Limb (tissue), 2 donors: Measurements from ENCODE around the gene SMIM11.
A peak's percentile ranks its signal among the peaks of the same experiment; 100 is the strongest.
"Not testable (repeated sequence)": the region's sequence is repeated elsewhere in the genome, so short reads cannot be mapped to it uniquely, and the experiment has no call there.

Source experiments
- DNase-seq, 2 donors: peaks; one replicate each; pipeline ENCODE4 v3.0.0-alpha.2; 2016; ENCODE audit errors: extremely low spot score in 2 of 2

Gene SMIM11

GRCh38 chr21:34374940-34375618 is at the start of gene SMIM11:
SMIM11 (plus strand) TSS chr21:34375507; CDS start chr21:34379505, 3,998 bp downstream.
- not testable (repeated sequence) for DNase-seq

GRCh38 chr21:34330055-34330454 is 45.3 kb upstream of the SMIM11 start:
- DNase-seq = no peak

- no peak for DNase-seq
Measured at GRCh38 chr21:34331726-34332125, 43.6 kb upstream of the SMIM11 start.

- no peak for DNase-seq
Measured at GRCh38 chr21:34332347-34332746, 43.0 kb upstream of the SMIM11 start.

GRCh38 chr21:34333121-34333739 is 42.1 kb upstream of the SMIM11 start:
- no peak for DNase-seq

- no peak for DNase-seq
Measured at GRCh38 chr21:34335316-34335715, 40.0 kb upstream of the SMIM11 start.

GRCh38 chr21:34336245-34336644 is 39.1 kb upstream of the SMIM11 start:
- no peak for DNase-seq

GRCh38 chr21:34336756-34337391 is 38.4 kb upstream of the SMIM11 start:
- DNase-seq = no peak

- DNase-seq = no peak
Measured at GRCh38 chr21:34337741-34338140, 37.6 kb upstream of the SMIM11 start.

GRCh38 chr21:34338226-34338625 is 37.1 kb upstream of the SMIM11 start:
- no peak for DNase-seq

GRCh38 chr21:34340061-34340460 is 35.2 kb upstream of the SMIM11 start:
- no peak for DNase-seq

GRCh38 chr21:34342476-34342875 is 32.8 kb upstream of the SMIM11 start:
- DNase-seq = no peak

- no peak for DNase-seq
Measured at GRCh38 chr21:34343347-34343746, 32.0 kb upstream of the SMIM11 start.

GRCh38 chr21:34343838-34344381 is 31.4 kb upstream of the SMIM11 start:
- DNase-seq = peak; percentile 41 to 50

- DNase-seq = no peak
Measured at GRCh38 chr21:34344584-34344983, 30.7 kb upstream of the SMIM11 start.

GRCh38 chr21:34345091-34345871 is 30.0 kb upstream of the SMIM11 start:
- DNase-seq = no peak

- no peak for DNase-seq
Measured at GRCh38 chr21:34345892-34346291, 29.4 kb upstream of the SMIM11 start.

GRCh38 chr21:34348890-34349519 is 26.3 kb upstream of the SMIM11 start:
- no peak for DNase-seq

- DNase-seq = peak; percentile 58 to 62
Measured at GRCh38 chr21:34351786-34352241, 23.5 kb upstream of the SMIM11 start.

- DNase-seq = no peak
Measured at GRCh38 chr21:34352556-34352955, 22.8 kb upstream of the SMIM11 start.

- no peak for DNase-seq
Measured at GRCh38 chr21:34353182-34353581, 22.1 kb upstream of the SMIM11 start.
